ENCODE measurements around the gene PRR3.

- TF ChIP-seq CTCF (conservative IDR thresholded peaks at IDR 0.05; ENCODE audit: low read depth, low read length), result no peak
- no peak for TF ChIP-seq EZH2 (IDR thresholded peaks at IDR 0.05; ENCODE audit: low read length, unreplicated experiment)
These were observed 537 bp downstream of the PRR3 start for GRCh38 chr6:30557683-30557981.

Measured in PC-3 (cell line).